Natural killer cell (primary cell): ENCODE data around the gene ATXN2L. TPM values are rescaled to one million over a fixed set of nuclear protein-coding genes. Genes with fewer than 3 reads are reported as not detected.

Source experiments
- ATAC-seq, 3 donors: fragments of 150-1000 bp in 2 of 3; fragments of 200-7000 bp in 1 of 3; cut with Tn5 transposase; 1 replicate in 1 of 3; 2 replicates in 2 of 3; pipeline ENCODE4 v1.10.0; 2021; ENCODE audit warnings: mild to moderate bottlenecking in 2 of 3, moderate library complexity in 2 of 3
- DNase-seq, 2 donors: peaks; one replicate each; pipeline versions ENCODE4 v3.0.0 to v3.0.0-alpha.2; 2013 to 2021; ENCODE audit warnings: mixed read lengths in 1 of 2
- H3K27ac ChIP-seq: one replicate; pipeline ENCODE4 v1.5.1; 2013; ENCODE audit warnings: mild to moderate bottlenecking, low read length
- H3K27me3 ChIP-seq: one replicate; pipeline ENCODE4 v1.6.1; 2013; ENCODE audit warnings: low read length; ENCODE audit not compliant: control insufficient read depth, insufficient read depth
- H3K36me3 ChIP-seq: one replicate; pipeline ENCODE4 v1.6.1; 2013; ENCODE audit warnings: low read length; ENCODE audit not compliant: control insufficient read depth, insufficient read depth
- H3K4me1 ChIP-seq: one replicate; pipeline ENCODE4 v1.6.1; 2013; ENCODE audit warnings: low read length; ENCODE audit not compliant: control insufficient read depth, insufficient read depth
- H3K4me3 ChIP-seq: one replicate; pipeline ENCODE4 v1.5.1; 2013; ENCODE audit warnings: low read length
- H3K9me3 ChIP-seq: one replicate; pipeline ENCODE4 v1.6.1; 2013; ENCODE audit warnings: low read length; ENCODE audit not compliant: control insufficient read depth, insufficient read depth
- H3K27ac Mint-ChIP-seq, 2 donors: one replicate each; pipeline ENCODE4 v1.8.0; 2022; ENCODE audit warnings: mild to moderate bottlenecking in 2 of 2, mixed read lengths in 2 of 2, moderate library complexity in 1 of 2
- H3K27me3 Mint-ChIP-seq, 2 donors: one replicate each; pipeline ENCODE4 v1.8.0; 2022; ENCODE audit warnings: low read depth in 2 of 2, mixed read lengths in 2 of 2
- H3K36me3 Mint-ChIP-seq: one replicate; pipeline ENCODE4 v1.8.0; 2022; ENCODE audit warnings: mixed read lengths
- H3K4me1 Mint-ChIP-seq, 2 donors: one replicate each; pipeline ENCODE4 v1.8.0; 2022; ENCODE audit warnings: mixed read lengths in 2 of 2
- H3K4me3 Mint-ChIP-seq: one replicate; pipeline ENCODE4 v1.8.0; 2022; ENCODE audit warnings: mild to moderate bottlenecking, moderate library complexity, mixed read lengths
- H3K9me3 Mint-ChIP-seq, 2 donors: one replicate each; pipeline ENCODE4 v1.8.0; 2022; ENCODE audit warnings: mixed read lengths in 2 of 2
- WGBS: methylation state at CpG from one replicate; pipeline ENCODE4 v1.1.7; 2013; ENCODE audit warnings: missing lambda C conversion rate; ENCODE audit not compliant: insufficient coverage; 5-methylcytosine and 5-hydroxymethylcytosine counted together
- intact Hi-C: fragments of 100-400 bp; cut with micrococcal nuclease; formaldehyde crosslinking; loops from one replicate; pipeline ENCODE4 v1.14.2; 2022
- total RNA-seq, 4 donors: library from RNA; stranded (reverse); fragments of 120-200 nt in 1 of 4; gene quantifications; one replicate each; pipeline versions ENCODE4 v1.2.3 to v1.2.4, GENCODE V29; 2013 to 2022
- TF ChIP-seq, protein P1 (sequence below): fragments of 200-600 bp; IDR thresholded peaks from one replicate; pipeline ENCODE4 v1.8.0; 2022; ENCODE audit warnings: antibody characterized with exemption

The ATXN2L gene
- total RNA-seq, 3 donors from 2014 or later (not counting 1 experiment from before 2014, with no cell fraction given), result 350 to 451 (median 416) TPM

DNA sequence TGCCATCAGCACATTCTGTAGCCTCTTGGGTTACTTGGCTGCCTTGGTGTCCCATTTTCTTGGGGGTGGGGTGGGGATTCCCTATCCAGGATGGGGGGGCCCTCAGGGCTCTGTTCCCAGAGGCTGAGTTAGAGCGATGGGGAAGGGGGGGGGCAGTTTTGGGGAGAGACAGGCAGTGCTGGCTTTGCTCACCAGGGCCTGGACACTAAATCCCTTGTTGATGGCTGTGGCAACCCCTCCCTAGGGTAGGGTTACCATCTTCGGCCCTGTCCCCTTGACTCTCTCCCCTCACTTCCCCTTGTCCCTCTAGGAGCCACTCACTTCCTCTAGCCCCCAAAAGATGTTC lies 54.8 kb downstream of the ATXN2L start:
- Histone ChIP-seq H3K27ac (no peak overlapping the region), H3K4me3 (no peak overlapping the region), H3K9me3 (no peaks in the 10 kb centered on the region), H3K27me3 (no peaks in the 10 kb centered on the region), H3K36me3 (peaks cover 6% of the 10 kb centered on the region), H3K4me1 (peaks cover 23% of the 10 kb centered on the region)
- H3K36me3 Mint-ChIP-seq, result no peaks in the 10 kb centered on the region
- 75% methylated on average over 2 of the region's 2 CpGs for WGBS
- DNase-seq (no peak), ATAC-seq (no peak)
- no peaks in the 10 kb centered on the region for H3K9me3 Mint-ChIP-seq
- peaks cover 0 to 6% of the 10 kb centered on the region in 2 donors for H3K27me3 Mint-ChIP-seq
- H3K4me1 Mint-ChIP-seq, result peaks cover 10 to 27% of the 10 kb centered on the region in 2 donors
- H3K4me3 Mint-ChIP-seq, result peak overlapping the region; percentile 35
- peak overlapping the region in 1 of 2 donors; percentile 61 for H3K27ac Mint-ChIP-seq
- TF ChIP-seq, protein P1, sequence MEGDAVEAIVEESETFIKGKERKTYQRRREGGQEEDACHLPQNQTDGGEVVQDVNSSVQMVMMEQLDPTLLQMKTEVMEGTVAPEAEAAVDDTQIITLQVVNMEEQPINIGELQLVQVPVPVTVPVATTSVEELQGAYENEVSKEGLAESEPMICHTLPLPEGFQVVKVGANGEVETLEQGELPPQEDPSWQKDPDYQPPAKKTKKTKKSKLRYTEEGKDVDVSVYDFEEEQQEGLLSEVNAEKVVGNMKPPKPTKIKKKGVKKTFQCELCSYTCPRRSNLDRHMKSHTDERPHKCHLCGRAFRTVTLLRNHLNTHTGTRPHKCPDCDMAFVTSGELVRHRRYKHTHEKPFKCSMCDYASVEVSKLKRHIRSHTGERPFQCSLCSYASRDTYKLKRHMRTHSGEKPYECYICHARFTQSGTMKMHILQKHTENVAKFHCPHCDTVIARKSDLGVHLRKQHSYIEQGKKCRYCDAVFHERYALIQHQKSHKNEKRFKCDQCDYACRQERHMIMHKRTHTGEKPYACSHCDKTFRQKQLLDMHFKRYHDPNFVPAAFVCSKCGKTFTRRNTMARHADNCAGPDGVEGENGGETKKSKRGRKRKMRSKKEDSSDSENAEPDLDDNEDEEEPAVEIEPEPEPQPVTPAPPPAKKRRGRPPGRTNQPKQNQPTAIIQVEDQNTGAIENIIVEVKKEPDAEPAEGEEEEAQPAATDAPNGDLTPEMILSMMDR, result no peak
- intact Hi-C loops, result no loop called here

DNA sequence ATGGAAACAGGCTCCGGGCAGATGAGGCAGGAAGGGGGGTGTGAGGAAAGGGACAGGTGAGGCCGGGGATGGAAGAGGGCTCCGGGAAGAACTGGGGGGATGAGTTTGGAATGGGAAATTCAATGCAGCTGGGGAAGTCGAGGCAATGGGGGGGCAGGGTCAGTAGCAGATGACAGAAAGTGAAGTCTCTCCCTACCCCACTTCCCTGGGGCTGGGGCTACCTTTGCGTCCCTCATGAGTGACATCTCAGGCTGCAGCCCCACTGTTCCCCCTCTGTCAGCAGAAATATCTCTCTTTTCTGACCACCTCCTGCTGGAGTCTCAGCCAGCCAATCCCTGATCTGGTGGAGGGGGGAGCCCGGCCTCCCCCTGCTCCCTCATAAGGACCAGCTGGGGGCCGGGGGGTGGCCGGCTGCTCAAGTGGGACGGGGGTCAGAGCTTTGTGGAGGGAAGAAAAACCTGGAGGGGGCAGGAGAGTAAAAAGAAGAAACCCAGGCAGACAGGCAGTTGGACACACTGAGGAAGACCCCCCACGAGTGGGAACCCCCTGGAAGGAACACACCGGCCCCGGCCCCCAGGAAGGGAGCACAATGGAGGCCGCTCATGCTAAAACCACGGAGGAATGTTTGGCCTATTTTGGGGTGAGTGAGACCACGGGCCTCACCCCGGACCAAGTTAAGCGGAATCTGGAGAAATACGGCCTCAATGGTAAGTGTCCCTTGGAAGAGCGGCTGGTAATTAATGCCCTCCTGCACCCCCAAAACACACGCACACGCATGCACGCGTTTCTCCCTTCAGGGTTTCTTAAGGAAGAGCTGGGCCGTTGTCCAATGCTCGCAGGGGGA lies 55.5 kb downstream of the ATXN2L start, which contains the start of gene ATP2A1:
ATP2A1 (plus strand) TSS at position 406 of the 844 bp plus-strand sequence; CDS start at position 590, 184 bp downstream.
- ATAC-seq (no peak), DNase-seq (no peak)
- WGBS, result 80% methylated on average over 20 of the region's 25 CpGs
- Mint-ChIP-seq H3K27me3 (peaks cover 0 to 6% of the 10 kb centered on the region in 2 donors), H3K9me3 (no peaks in the 10 kb centered on the region), H3K4me3 (peak within 1 kb of the TSS; percentile 68), H3K27ac (peak within 1 kb of the TSS in 1 of 2 donors; percentile 61), H3K36me3 (no peaks in the 10 kb centered on the region), H3K4me1 (peaks cover 10 to 27% of the 10 kb centered on the region in 2 donors)
- Histone ChIP-seq H3K27me3 (no peaks in the 10 kb centered on the region), H3K36me3 (peaks cover 5% of the 10 kb centered on the region), H3K4me1 (peaks cover 23% of the 10 kb centered on the region), H3K27ac (no peak within 1 kb of the TSS), H3K4me3 (peak within 1 kb of the TSS; percentile 91), H3K9me3 (no peaks in the 10 kb centered on the region)
- intact Hi-C loops, result no loop called here
- TF ChIP-seq, protein P1, result no peak

DNA sequence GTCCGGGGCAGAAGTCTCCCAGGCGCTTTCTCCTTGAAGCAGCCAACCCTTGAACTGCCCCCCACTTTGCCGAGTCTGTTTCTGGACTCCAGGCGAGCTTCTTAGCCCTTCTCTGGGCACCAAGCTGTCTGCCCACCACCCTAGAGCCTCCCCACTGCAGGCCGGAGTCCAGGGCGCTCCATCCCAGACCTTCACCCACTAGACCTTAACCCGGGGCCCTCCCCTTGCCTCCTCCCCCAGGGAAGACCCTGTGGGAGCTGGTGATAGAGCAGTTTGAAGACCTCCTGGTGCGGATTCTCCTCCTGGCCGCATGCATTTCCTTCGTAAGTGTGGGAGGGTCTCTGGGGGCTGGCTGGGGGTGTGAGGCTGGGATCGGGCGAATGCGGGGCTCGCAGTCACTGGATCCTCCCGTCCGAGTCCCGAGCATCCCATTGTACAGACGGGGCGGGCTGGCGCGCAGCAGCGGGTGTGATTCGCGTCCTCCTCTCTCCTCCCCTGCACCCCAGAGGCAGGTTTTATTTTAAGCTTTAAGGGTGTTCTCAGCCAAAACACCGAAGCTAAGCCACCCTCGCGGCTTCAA lies 56.6 kb downstream of the ATXN2L start:
- intact Hi-C loops, result no loop called here
- WGBS, result 3% methylated on average over 26 of the region's 27 CpGs
- peaks cover 10 to 27% of the 10 kb centered on the region in 2 donors for H3K4me1 Mint-ChIP-seq

More for the DNA sequence above, 56.6 kb downstream of the ATXN2L start:
- H3K9me3 ChIP-seq, result no peaks in the 10 kb centered on the region
- H3K27ac ChIP-seq, result peak overlapping the region; percentile 46
- H3K27me3 ChIP-seq, result no peaks in the 10 kb centered on the region
- Mint-ChIP-seq H3K36me3 (no peaks in the 10 kb centered on the region), H3K27me3 (peaks cover 0 to 6% of the 10 kb centered on the region in 2 donors), H3K9me3 (no peaks in the 10 kb centered on the region), H3K27ac (peak overlapping the region in 1 of 2 donors; percentile 58), H3K4me3 (peak overlapping the region; percentile 68)
- TF ChIP-seq, protein P1, result no peak
- H3K36me3 ChIP-seq, result peaks cover 2% of the 10 kb centered on the region
- H3K4me3 ChIP-seq, result peak overlapping the region; percentile 91
- H3K4me1 ChIP-seq, result peaks cover 23% of the 10 kb centered on the region
- DNase-seq (no peak), ATAC-seq (peak; percentile 41 to 48 (median 45))
